Measurements from ENCODE around the gene NKD2.
"Not testable (repeated sequence)": the region's sequence is repeated elsewhere in the genome, so short reads cannot be mapped to it uniquely, and the experiment has no call there.

Gene NKD2

DNA sequence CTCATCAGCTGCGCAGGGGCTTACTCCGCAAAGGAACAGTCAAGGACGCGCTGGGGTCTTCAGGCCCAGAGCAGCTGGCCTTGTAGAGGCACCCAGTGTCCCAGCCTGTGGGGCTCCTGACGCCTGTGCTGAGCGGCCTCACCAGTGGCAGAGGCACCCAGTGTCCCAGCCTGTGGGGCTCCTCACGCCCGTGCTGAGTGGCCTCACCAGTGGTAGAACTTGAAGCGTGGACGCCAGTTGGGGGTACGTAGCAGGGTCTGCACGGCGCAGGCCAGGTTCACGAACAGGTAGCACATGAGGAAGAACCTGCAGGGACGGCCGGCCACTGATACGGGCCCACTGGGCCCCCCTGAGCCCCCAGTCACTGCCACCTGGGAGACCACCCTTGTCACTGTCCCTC is 67.3 kb downstream of the NKD2 start:
- no peak for DNase-seq

DNA sequence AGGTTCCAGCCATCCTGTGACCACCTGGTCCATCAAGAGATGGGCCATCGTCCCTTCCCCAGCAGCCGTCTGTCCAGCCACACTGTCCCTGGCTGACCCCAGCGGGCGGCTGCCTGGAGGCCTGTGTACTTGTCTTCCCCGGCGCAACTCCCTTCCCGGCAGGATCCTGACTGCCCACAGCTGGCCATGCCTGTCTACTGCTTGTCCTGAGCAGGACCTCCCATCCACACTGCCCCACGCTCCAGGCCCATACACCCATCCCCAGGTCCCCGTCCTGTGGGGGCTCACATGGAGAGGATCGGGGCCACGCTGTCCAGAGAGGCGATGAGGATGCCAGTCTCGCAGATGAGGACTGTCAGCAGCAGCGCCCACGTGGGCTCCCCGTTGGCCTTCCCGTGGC is 67.8 kb downstream of the NKD2 start:
- no peak for DNase-seq

DNA sequence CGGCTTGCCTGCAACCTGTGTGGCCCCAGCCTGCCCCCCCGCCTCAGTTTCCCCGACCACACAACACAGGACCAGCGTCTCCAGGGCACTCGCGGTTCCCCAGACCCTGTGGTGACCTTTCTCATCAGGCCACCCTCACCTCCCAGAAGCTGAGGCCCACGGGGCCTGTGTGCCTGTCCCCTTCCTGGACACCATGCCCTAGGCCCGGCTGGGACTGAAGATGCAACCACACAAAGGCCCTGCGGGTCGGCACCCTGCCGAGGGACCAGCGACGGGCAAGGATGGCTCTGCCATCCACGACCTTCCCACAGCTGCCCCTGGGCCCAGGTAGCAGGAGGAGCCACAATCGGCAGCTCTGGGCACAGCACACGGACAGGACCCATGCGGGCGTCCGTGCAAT is 68.4 kb downstream of the NKD2 start:
- no peak for DNase-seq

DNA sequence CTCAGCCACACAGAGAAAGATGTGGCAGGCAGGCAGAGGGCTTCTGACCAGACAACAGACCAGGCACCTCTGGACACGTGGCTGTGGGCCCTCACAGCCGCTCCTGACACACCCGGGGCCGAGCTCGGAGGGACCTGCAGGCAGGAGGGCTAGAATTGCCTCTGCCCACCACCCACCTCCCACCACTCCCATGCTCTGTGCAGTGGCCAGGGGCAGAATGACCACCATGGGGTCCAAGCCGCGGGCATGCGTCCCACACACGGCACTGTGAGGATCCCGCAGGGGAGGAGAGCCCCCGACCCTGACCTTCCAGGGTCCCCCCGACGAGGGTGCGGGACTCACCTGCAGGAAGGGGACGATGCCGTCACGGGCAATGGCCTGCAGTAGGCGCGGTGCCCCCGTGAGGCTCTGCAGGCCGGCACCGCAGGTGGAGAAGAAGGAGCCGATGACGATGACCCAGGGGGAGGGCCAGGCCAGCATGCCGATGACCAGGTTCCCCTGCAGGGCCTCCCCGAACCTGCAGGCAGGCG is 69.0 kb downstream of the NKD2 start:
- no peak for DNase-seq

DNA sequence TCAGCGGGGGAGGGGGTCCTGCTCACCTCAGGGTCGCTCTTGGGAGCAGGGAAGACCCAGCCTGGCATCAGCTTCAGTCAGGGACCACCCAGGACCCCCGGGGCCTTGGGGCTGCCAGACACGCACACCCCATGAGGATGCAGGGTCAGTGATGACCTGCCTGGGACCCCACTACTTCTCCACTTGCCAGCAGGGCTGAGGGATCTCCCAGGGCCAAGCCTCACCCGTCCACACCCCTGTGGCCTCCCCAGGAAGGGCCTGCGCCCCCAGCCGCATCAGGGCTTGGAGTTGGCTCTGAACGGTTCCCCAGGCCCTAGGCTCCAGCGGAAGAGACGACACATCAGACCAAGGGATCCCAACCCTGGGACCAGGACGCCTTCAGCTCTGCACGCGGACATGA is 69.6 kb downstream of the NKD2 start:
- DNase-seq = no peak

DNA sequence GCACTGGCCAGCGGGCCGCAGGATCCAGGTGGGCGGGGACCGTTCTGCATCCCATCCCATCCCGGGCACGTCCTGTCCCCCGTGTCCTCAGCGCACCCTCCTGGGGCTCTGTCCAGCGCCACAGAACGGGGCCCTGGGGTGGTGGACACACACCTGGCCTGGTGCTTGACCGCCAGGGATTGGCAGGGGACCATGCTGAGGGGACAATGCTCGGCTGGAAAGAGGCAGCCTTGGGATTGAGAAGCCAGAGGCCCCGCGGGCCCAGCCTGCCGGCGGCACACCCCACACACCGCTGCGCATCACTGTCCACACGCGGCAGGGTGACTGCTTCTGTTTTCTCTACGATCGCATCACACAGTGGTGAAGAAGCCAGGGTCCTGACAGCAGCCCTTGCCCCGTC is 70.2 kb downstream of the NKD2 start:
- no peak for DNase-seq

DNA sequence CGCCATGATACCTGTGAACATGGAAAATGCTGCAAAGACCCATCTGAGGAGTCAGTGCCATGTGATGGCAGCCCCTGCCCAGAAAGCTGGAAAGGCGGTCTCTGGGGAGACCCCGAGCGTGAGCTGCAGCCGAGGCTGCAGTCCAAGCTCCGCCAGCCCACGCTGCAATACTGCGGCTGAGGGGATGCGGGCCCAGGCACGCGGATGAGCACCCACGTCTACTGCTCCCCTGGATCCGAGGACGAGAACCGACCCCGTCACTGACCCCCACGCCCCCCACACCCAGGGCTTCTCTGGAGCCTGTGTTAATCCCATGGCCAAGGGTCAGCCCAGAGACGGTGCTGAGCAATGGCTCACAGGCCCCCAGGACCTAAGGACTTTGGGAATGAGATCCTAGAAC is 70.9 kb downstream of the NKD2 start:
- no peak for DNase-seq

DNA sequence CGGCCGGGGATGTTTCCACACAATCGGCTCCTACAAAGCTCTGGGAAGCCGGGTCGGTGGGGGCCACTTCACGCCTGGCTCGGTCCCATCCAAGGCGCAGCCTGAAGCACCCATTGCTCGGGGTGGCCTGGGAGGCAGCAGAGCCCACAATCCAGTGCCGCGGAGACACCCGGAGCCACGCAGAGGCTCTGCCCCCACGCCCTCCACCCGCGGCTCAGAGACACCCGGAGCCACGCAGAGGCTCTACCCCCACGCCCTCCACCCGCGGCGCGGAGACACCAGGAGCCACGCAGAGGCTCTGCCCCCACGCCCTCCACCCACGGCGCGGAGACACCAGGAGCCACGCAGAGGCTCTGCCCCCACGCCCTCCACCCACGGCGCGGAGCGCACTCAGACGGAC is 71.4 kb downstream of the NKD2 start:
- DNase-seq = no peak

DNA sequence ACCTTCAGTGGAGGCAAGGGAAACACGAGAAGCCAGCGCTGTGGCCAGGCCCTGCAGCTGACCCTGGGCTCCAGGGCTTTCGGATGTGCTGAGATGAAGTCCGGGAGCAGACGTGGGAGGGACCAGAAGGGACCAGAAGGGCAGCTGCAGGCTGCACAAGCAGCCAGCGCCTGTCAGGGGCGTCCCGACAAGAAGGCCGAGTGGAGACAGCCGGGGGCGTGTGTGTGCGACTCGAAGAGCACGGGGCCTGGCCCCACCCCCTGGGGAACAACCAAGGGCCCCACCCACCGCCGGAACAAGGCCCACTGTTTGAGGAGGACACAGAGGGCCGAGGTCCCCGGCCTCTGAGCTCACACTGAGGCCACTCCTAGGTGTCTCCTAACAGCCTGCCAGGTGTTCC is 71.8 kb downstream of the NKD2 start:
- DNase-seq = no peak

DNA sequence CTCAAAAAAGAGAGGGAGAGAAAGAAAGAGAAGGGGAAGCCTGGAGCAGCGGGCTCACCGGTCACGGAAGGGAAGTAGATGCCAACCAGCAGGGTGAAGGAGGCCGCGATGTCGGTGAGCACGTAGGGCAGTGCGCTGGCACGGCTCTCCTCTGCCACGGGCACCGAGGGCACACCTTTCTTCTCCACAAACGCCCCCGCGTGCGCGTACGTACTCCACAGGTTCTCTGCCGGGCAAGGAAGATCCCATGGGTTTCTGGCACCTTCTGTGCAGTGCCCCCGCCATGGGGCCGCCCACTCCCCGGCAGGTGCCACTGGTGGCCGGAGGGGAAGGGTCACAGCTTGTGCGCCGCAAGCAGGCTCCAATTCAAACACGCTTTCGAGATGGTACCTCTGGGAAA is 72.9 kb downstream of the NKD2 start:
- no peak for DNase-seq

DNA sequence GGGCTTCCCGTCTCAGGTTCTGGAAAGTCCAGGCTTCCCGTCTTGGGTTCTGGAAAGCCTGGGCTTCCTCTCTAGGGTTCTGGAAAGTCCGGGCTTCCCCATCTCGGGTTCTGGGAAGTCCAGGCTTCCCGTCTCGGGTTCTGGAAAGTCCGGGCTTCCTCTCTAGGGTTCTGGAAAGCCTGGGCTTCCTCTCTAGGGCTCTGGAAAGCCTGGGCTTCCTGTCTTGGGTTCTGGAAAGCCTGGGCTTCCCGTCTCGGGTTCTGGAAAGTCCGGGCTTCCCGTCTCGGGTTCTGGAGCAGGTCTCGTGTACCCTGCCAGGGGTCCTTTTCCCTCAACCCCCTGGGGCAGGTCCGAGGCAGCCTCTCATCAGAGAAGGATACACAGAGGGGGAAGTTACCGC is 74.4 kb downstream of the NKD2 start:
- DNase-seq = not testable (repeated sequence)

DNA sequence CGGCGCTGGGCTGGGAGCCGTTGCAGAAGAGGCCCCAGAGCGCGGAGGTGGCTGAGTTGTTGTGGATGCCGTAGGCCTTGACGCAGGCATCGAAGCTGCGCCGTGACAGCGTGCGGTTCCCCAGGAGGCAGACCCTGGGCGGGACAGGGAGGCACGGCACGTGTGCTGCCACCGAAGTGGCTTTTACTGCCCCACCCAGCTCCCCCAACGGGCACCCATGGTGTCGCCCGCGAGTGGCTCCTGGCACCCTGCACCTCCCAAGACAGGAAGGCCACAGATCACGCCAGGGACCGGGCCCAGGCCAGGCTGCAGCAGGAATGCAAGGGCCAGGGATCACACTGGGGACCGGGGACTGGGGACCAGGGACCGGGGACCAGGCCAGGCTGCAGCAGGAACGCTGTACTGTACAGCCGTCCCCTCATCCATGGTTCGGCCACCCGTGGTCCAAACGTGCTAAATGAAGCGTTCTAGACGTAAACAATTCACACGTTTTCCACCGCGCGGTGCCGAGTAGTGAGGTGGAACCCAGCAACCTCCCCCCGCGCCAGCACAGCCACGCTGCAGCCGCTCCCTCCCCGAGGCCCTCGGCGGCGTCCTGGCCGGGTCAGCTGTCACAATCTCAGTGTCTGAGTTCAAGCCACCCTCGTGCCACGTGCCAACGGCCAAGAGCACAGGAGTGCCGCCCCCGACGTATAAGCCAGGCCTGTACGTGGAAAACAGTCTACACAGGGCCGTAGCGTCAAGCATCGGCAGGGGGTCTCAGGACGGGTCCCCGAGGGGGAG is 75.4 kb downstream of the NKD2 start:
- DNase-seq = no peak

DNA sequence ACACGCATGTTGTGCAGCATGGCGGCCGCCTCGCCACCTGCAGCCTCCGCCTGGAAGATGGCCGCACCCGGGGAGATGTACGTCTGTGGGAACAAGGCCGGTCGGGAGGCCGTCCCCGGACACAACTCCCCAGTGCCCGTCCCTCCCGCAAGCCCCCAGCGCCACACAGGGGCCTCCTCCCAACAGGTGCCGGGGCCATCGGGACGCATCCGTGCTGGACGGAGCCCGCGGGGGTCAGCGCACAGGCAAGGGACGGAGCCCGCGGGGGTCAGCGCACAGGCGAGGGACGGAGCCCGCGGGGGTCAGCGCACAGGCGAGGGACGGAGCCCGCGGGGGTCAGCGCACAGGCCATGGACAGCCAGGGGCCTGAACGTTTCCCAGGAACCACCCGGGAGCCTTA is 76.8 kb downstream of the NKD2 start:
- no peak for DNase-seq

DNA sequence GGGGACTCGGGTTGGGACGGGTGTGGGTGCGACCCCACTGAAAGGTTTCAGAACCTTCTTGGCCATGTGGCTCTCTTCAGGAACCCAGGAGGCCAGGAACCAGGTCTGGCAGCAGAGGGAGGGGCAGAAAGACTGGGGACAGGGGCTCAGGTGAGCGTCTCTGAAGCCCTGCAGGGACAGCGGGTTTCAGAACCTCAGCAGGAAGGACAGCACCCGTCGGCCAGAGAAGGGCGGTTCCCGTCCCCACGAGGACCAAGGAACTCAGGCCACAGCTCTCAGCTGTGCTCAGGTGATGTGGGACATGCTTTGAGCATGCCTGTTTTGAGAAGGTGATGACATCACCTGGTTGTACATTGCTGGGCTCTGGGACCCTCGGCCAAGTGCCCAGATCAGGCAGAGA is 77.5 kb downstream of the NKD2 start:
- DNase-seq = no peak

DNA sequence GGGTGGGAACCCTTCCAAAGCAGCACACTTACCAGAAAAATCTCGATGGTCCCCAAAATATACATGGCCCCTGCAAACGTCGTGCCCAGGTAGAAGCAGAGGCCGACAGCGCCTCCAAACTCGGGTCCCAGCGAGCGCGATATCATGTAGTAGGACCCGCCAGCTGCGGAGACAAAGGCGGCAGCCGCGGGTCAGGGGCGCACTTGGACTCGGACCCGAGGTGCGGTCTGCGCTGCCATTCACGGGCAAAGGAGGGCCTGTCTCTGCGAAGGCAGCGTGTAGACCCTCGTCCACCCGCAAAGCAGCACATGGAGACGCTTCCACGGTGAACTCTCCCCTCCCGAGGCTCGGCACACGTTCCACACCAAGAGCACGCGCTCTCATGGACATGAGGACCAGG is 78.3 kb downstream of the NKD2 start:
- no peak for DNase-seq

DNA sequence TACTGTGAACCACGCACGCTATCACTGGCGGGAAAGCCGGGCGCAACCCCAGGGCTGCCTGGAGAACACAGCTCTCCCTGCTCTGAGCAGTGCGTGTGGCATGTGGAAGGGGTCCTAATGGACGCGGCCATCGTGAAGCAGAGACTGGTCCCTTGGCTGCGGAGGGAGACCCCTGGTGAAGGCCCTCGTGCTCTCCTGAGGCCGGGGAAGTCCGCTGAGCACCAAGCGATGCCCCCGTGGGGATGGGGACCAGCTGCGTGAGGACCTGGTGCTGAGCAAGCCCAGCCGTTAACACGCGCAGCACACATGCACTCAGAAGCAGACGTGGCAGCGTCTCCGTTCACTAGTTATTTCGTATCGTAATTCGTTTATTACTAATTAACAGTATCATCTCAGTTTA is 78.8 kb downstream of the NKD2 start:
- no peak for DNase-seq

DNA sequence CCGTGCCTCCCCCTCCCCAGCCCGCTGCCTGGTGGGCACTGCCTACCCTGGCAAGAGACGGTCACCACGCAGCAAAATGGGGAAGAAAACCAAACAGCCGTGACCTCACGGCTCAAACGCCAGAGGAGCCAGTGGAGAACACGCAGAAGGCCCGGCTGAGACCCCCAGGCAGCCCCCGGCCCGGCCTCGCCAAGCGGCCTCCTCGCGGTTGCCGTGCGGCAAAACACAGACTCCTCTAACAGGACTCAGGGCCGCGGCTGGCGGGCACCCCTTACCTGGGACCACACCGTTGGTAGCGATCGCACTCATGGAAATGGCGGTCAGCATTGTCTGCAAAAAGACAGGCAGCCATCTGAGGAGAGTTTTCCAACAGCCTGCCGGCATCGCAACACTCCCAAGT is 79.4 kb downstream of the NKD2 start:
- DNase-seq = no peak

Measured in kidney glomerular epithelial cell (primary cell).